Large intestine (tissue), 3 donors: ENCODE data around the gene AVPR1A. TPM values are rescaled to one million over a fixed set of nuclear protein-coding genes. Genes with fewer than 3 reads are reported as not detected.

Source experiments
- DNase-seq, 2 donors: peaks; one replicate each; pipeline versions ENCODE4 v3.0.0 to v3.0.0-alpha.2; 2013
- H3K27ac ChIP-seq: one replicate; pipeline ENCODE4 v1.5.1; 2013; ENCODE audit warnings: low read length
- H3K27me3 ChIP-seq: 2 replicates; pipeline ENCODE4 v1.6.1; 2013; ENCODE audit warnings: low read length; ENCODE audit not compliant: control insufficient read depth, insufficient read depth
- H3K36me3 ChIP-seq: 2 replicates; pipeline ENCODE4 v1.6.1; 2013; ENCODE audit warnings: low read length; ENCODE audit not compliant: control insufficient read depth, insufficient read depth
- H3K4me1 ChIP-seq: one replicate; pipeline ENCODE4 v1.6.1; 2013; ENCODE audit warnings: low read length; ENCODE audit not compliant: control insufficient read depth, insufficient read depth
- H3K4me3 ChIP-seq: one replicate; pipeline ENCODE4 v1.5.1; 2013; ENCODE audit warnings: low read length
- H3K9me3 ChIP-seq: one replicate; pipeline ENCODE4 v1.6.1; 2013; ENCODE audit warnings: mild to moderate bottlenecking, low read depth, low read length, moderate library complexity; ENCODE audit not compliant: control insufficient read depth
- WGBS: methylation state at CpG from one replicate; pipeline ENCODE4 v1.1.5; 2013; ENCODE audit warnings: low lambda C conversion rate; ENCODE audit not compliant: insufficient coverage; 5-methylcytosine and 5-hydroxymethylcytosine counted together
- polyA plus RNA-seq: library from polyadenylated mRNA; unstranded; fragments of 120-200 nt; gene quantifications from one replicate; pipeline ENCODE4 v1.2.1, GENCODE V29; 2013

AVPR1A gene
- polyA plus RNA-seq, 1 donor, result 0.84 TPM

DNA sequence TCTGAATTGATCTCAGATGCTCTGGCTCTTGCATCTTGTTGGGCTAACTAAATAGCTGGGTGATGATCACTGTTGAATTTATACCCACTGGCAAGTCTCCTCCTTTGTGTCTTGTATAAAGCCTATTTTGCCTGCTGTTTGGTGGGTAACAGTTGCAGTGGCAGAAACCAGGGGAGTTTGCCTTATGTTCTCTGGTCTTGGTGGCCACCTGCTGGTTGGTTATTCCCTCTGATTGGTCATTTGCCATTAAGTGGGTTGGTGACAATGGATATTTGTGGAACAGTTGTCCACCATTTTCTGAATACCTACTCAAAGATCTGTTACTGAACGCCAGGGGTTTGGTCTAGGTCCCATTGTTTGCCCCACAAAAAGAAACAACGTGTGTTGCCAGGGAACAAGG, 52.1 kb downstream of the AVPR1A start:
- no peak overlapping the region for H3K27ac ChIP-seq
- H3K4me1 ChIP-seq, result peaks cover 15% of the 10 kb centered on the region
- no peak for DNase-seq
- no CpG with 5 or more reads among the region's 2 CpGs for WGBS
- H3K4me3 ChIP-seq, result no peak overlapping the region
- no peaks in the 10 kb centered on the region for H3K9me3 ChIP-seq
- no peaks in the 10 kb centered on the region for H3K27me3 ChIP-seq
- no peaks in the 10 kb centered on the region for H3K36me3 ChIP-seq

DNA sequence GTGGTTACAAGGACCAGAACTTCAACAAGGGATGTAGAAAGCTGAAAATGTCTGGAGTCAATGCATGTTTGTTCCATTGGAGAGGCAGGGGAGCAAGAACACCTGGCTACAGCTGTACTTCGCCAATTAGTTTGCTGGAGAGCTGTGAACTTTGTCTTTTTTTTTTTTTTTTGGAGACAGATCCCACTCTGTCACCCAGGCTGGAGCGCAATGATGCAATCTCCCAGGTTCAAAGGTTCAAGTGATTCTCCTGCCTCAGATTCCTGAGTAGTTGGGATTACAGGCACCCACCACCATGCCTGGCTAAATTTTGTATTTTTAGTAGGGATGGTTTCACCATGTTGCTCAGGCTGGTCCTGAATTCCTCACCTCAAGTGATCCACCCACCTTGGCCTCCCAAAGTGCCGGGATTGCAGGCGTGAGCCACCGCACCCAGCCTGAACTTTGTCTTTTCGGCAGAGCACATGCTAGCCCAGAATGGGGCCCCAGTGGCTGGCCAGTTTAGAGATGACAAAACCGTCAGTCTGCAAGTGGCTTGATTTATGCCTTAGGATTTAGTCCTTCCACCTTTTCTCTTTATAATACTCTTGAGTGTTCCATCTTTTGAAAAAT, 55.5 kb downstream of the AVPR1A start:
- H3K27me3 ChIP-seq, result no peaks in the 10 kb centered on the region
- no peaks in the 10 kb centered on the region for H3K36me3 ChIP-seq
- DNase-seq, result peak; percentile 36 to 67
- WGBS, result 20% methylated on average over 1 of the region's 7 CpGs
- peaks cover 15% of the 10 kb centered on the region for H3K4me1 ChIP-seq
- no peaks in the 10 kb centered on the region for H3K9me3 ChIP-seq
- peak overlapping the region; percentile 44 for H3K27ac ChIP-seq
- H3K4me3 ChIP-seq, result no peak overlapping the region

DNA sequence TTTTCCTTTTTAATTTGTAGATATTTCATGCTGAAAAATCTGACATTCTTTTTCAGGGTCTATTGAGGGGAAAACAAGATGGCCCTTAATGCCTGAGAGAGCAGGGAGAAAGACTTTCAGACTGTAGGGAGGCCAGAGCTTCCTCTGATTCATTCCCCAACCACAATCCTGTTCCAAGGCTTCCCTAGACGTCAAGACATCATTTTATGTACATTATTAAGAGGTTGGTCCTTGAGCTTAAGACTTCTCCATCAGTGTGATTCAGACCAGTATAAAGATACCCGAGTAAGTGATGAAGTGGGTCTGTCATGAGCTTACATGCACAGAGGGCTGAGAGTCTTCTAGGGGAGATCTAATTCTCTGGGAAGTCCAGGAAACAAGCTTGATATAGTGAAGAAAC, 57.3 kb downstream of the AVPR1A start:
- H3K36me3 ChIP-seq, result no peaks in the 10 kb centered on the region
- no CpG with 5 or more reads among the region's 2 CpGs for WGBS
- H3K27ac ChIP-seq, result no peak overlapping the region
- peaks cover 15% of the 10 kb centered on the region for H3K4me1 ChIP-seq
- no peaks in the 10 kb centered on the region for H3K9me3 ChIP-seq
- no peak for DNase-seq
- H3K4me3 ChIP-seq, result no peak overlapping the region
- no peaks in the 10 kb centered on the region for H3K27me3 ChIP-seq

DNA sequence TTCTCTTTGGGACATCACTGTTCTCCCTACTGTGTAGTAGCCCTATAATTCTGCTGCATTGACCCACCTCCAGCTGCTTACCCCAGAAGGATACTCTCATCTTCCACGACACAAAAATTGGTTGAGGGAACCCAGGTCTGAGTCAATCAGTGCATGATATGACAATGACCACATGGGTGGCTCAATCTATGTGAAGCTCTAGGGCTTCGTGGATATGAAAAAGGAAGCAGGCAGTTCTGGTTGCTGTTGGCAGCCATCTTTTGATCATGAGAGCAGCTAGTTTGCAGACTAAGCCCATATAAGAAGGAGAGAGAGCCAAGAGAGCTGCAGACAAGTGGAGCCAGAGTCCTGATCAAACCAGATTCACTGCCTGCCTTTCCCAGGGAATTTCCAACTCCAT, 57.9 kb downstream of the AVPR1A start:
- Histone ChIP-seq H3K27ac (no peak overlapping the region), H3K4me1 (peaks cover 15% of the 10 kb centered on the region), H3K9me3 (no peaks in the 10 kb centered on the region), H3K4me3 (no peak overlapping the region), H3K27me3 (no peaks in the 10 kb centered on the region), H3K36me3 (no peaks in the 10 kb centered on the region)
- no peak for DNase-seq
- WGBS, result no CpG with 5 or more reads among the region's 2 CpGs

Other genes with a start within 250 kb of the AVPR1A start
- 20.0 TPM for gene PPM1H, start 216.1 kb downstream of the AVPR1A start, polyA plus RNA-seq